ENCODE measurements around the gene CACNA1I. TPM values are rescaled to one million over a fixed set of nuclear protein-coding genes. Genes with fewer than 3 reads are reported as not detected.

The CACNA1I gene
- total and polyA plus RNA-seq, 7 experiments from 2014 or later, result 0.40 to 51.2 (median 22.0) TPM

- intact Hi-C loops (cut with micrococcal nuclease), result no loop called here
- no peaks in the 10 kb centered on the region for H3K9me3 ChIP-seq (ENCODE audit: control insufficient read depth in 2 of 3, low read length in 3 of 3)
- no peaks in the 10 kb centered on the region for H3K36me3 Mint-ChIP-seq
- DNase-seq (no peak), ATAC-seq (no peak)
- ChIA-PET CTCF (interaction anchor here (0.7 to 6.7 kb wide), 4 partner anchors 471 to 607 kb away, joined by 3 to 73 read pairs (median 4); no protein-coding TSS in a partner anchor), POLR2A (interaction anchor here (0.5 to 1.8 kb wide), 2 partner anchors 14 to 509 kb away, joined by 3 to 6 read pairs; no protein-coding TSS in a partner anchor)
- peaks cover 0 to 9% of the 10 kb centered on the region in 2 donors for H3K4me1 ChIP-seq (ENCODE audit: control insufficient read depth in 2 of 2, insufficient read depth in 2 of 2, low read length in 2 of 2)
- H3K27me3 ChIP-seq (ENCODE audit: control insufficient read depth in 2 of 2, insufficient read depth in 2 of 2, low read length in 2 of 2), result no peaks in the 10 kb centered on the region
- H3K36me3 ChIP-seq (ENCODE audit: control insufficient read depth in 2 of 3, insufficient read depth in 3 of 3, low read length in 3 of 3), result no peaks in the 10 kb centered on the region
- no peak overlapping the region for H3K27ac Mint-ChIP-seq
- H3K27ac ChIP-seq (ENCODE audit: low read depth, low read length), result no peak overlapping the region
- peaks cover 0 to 3% (median 0%) of the 10 kb centered on the region in 5 donors for H3K27me3 Mint-ChIP-seq
- H3K4me1 Mint-ChIP-seq, result peaks cover 0 to 10% (median under 1%) of the 10 kb centered on the region in 7 donors
- H3K9me3 Mint-ChIP-seq, result no peaks in the 10 kb centered on the region
- H3K4me3 ChIP-seq (ENCODE audit: low read length), result no peak overlapping the region
- H3K4me3 Mint-ChIP-seq, result no peak overlapping the region
Measured at GRCh38 chr22:39537975-39538374, 32.6 kb upstream of the CACNA1I start.

- CTCF ChIA-PET, result interaction anchor here (2.3 kb wide), 1 partner anchor 482 kb away, joined by 9 read pairs; no protein-coding TSS in a partner anchor
- H3K36me3 ChIP-seq (ENCODE audit: control insufficient read depth in 2 of 3, insufficient read depth in 3 of 3, low read length in 3 of 3), result no peaks in the 10 kb centered on the region
- no peak overlapping the region for H3K4me3 Mint-ChIP-seq
- no peaks in the 10 kb centered on the region for H3K9me3 ChIP-seq (ENCODE audit: control insufficient read depth in 2 of 3, low read length in 3 of 3)
- H3K4me3 ChIP-seq (ENCODE audit: low read length), result no peak overlapping the region
- DNase-seq, result peak in 1 of 9 donors; percentile 26
- no peak overlapping the region for H3K27ac ChIP-seq (ENCODE audit: low read depth, low read length)
- H3K27ac Mint-ChIP-seq, result no peak overlapping the region
- peaks cover 21 to 34% (median 23%) of the 10 kb centered on the region in 5 donors for H3K27me3 Mint-ChIP-seq
- intact Hi-C loops (cut with micrococcal nuclease), result no loop called here
- peaks cover 0 to 13% of the 10 kb centered on the region in 2 donors for H3K4me1 ChIP-seq (ENCODE audit: control insufficient read depth in 2 of 2, insufficient read depth in 2 of 2, low read length in 2 of 2)
- peaks cover 11 to 25% (median 15%) of the 10 kb centered on the region in 7 donors for H3K4me1 Mint-ChIP-seq
- H3K27me3 ChIP-seq (ENCODE audit: control insufficient read depth in 2 of 2, insufficient read depth in 2 of 2, low read length in 2 of 2), result no peaks in the 10 kb centered on the region
- H3K9me3 Mint-ChIP-seq, result peaks cover 0 to 5% (median 0%) of the 10 kb centered on the region in 11 donors
- ATAC-seq, result no peak
- peaks cover 0 to 5% (median 0%) of the 10 kb centered on the region in 5 donors for H3K36me3 Mint-ChIP-seq
- POLR2A ChIA-PET, result no interaction called here
Measured at GRCh38 chr22:39543095-39543494, 27.5 kb upstream of the CACNA1I start.

- Mint-ChIP-seq H3K27ac (peak overlapping the region in 4 of 9 donors; percentile 4 to 87 (median 70)), H3K4me3 (peak overlapping the region in 4 of 10 donors; percentile 27 to 51 (median 44)), H3K4me1 (peaks cover 11 to 25% (median 15%) of the 10 kb centered on the region in 7 donors), H3K9me3 (peaks cover 0 to 5% (median 0%) of the 10 kb centered on the region in 11 donors), H3K36me3 (peaks cover 0 to 5% (median 0%) of the 10 kb centered on the region in 5 donors), H3K27me3 (peaks cover 25 to 43% (median 31%) of the 10 kb centered on the region in 5 donors)
- Histone ChIP-seq H3K4me3 (ENCODE audit: low read length) (no peak overlapping the region), H3K36me3 (ENCODE audit: control insufficient read depth in 2 of 3, insufficient read depth in 3 of 3, low read length in 3 of 3) (no peaks in the 10 kb centered on the region), H3K27ac (ENCODE audit: low read depth, low read length) (no peak overlapping the region), H3K27me3 (ENCODE audit: control insufficient read depth in 2 of 2, insufficient read depth in 2 of 2, low read length in 2 of 2) (no peaks in the 10 kb centered on the region), H3K9me3 (ENCODE audit: control insufficient read depth in 2 of 3, low read length in 3 of 3) (no peaks in the 10 kb centered on the region), H3K4me1 (ENCODE audit: control insufficient read depth in 2 of 2, insufficient read depth in 2 of 2, low read length in 2 of 2) (peaks cover 0 to 13% of the 10 kb centered on the region in 2 donors)
- ATAC-seq (peak; percentile 66), DNase-seq (peak; percentile 38 to 77 (median 68))
- CTCF ChIA-PET, result interaction anchor here (0.6 to 1.8 kb wide), 4 partner anchors 10 to 494 kb away, joined by 3 to 5 read pairs (median 4); no protein-coding TSS in a partner anchor
- intact Hi-C loops (cut with micrococcal nuclease), result loop anchor here in 1 of 2 donors (5.0 kb wide), 1 partner anchor 397 kb away; no protein-coding TSS in a partner anchor
- POLR2A ChIA-PET, result interaction anchor here (1.2 to 1.6 kb wide), 2 partner anchors 12 to 499 kb away, joined by 3 to 4 read pairs; no protein-coding TSS in a partner anchor
Measured at GRCh38 chr22:39545386-39546365, 24.9 kb upstream of the CACNA1I start.

GRCh38 chr22:39546889-39547586 lies 23.5 kb upstream of the CACNA1I start:
- H3K9me3 Mint-ChIP-seq, result peaks cover 0 to 5% (median 0%) of the 10 kb centered on the region in 11 donors
- intact Hi-C loops (cut with micrococcal nuclease), result loop anchor here in 1 of 2 donors (5.0 kb wide), 1 partner anchor 395 kb away; no protein-coding TSS in a partner anchor
- peaks cover 27 to 50% (median 38%) of the 10 kb centered on the region in 5 donors for H3K27me3 Mint-ChIP-seq

GRCh38 chr22:39547587-39547947 lies 23.0 kb upstream of the CACNA1I start:
- peaks cover 0 to 5% (median 0%) of the 10 kb centered on the region in 5 donors for H3K36me3 Mint-ChIP-seq

More at GRCh38 chr22:39546889-39547586, 23.5 kb upstream of the CACNA1I start:
- no peaks in the 10 kb centered on the region for H3K27me3 ChIP-seq (ENCODE audit: control insufficient read depth in 2 of 2, insufficient read depth in 2 of 2, low read length in 2 of 2)
- ChIA-PET POLR2A (no interaction called here), CTCF (interaction anchor here (0.5 to 1.2 kb wide), 2 partner anchors 344 to 478 kb away, joined by 3 to 5 read pairs; no protein-coding TSS in a partner anchor)
- no peaks in the 10 kb centered on the region for H3K9me3 ChIP-seq (ENCODE audit: control insufficient read depth in 2 of 3, low read length in 3 of 3)
- Mint-ChIP-seq H3K4me3 (no peak overlapping the region), H3K4me1 (peaks cover 11 to 25% (median 15%) of the 10 kb centered on the region in 7 donors), H3K36me3 (peaks cover 0 to 5% (median 0%) of the 10 kb centered on the region in 5 donors), H3K27ac (peak overlapping the region in 1 of 9 donors; percentile 1)
- H3K4me3 ChIP-seq (ENCODE audit: low read length), result no peak overlapping the region
- H3K27ac ChIP-seq (ENCODE audit: low read depth, low read length), result no peak overlapping the region
- DNase-seq (no peak), ATAC-seq (no peak)
- H3K4me1 ChIP-seq (ENCODE audit: control insufficient read depth in 2 of 2, insufficient read depth in 2 of 2, low read length in 2 of 2), result peaks cover 0 to 13% of the 10 kb centered on the region in 2 donors
- no peaks in the 10 kb centered on the region for H3K36me3 ChIP-seq (ENCODE audit: control insufficient read depth in 2 of 3, insufficient read depth in 3 of 3, low read length in 3 of 3)

More at GRCh38 chr22:39547587-39547947, 23.0 kb upstream of the CACNA1I start:
- DNase-seq, result no peak
- CTCF ChIA-PET, result interaction anchor here (1.2 kb wide), 1 partner anchor 477 kb away, joined by 3 read pairs; no protein-coding TSS in a partner anchor
- Histone ChIP-seq H3K4me3 (ENCODE audit: low read length) (no peak overlapping the region), H3K27me3 (ENCODE audit: control insufficient read depth in 2 of 2, insufficient read depth in 2 of 2, low read length in 2 of 2) (no peaks in the 10 kb centered on the region), H3K27ac (ENCODE audit: low read depth, low read length) (no peak overlapping the region), H3K4me1 (ENCODE audit: control insufficient read depth in 2 of 2, insufficient read depth in 2 of 2, low read length in 2 of 2) (peaks cover 0 to 13% of the 10 kb centered on the region in 2 donors), H3K9me3 (ENCODE audit: control insufficient read depth in 2 of 3, low read length in 3 of 3) (no peaks in the 10 kb centered on the region), H3K36me3 (ENCODE audit: control insufficient read depth in 2 of 3, insufficient read depth in 3 of 3, low read length in 3 of 3) (no peaks in the 10 kb centered on the region)
- ATAC-seq, result no peak
- Mint-ChIP-seq H3K9me3 (peaks cover 0 to 5% (median 0%) of the 10 kb centered on the region in 11 donors), H3K27me3 (peaks cover 27 to 50% (median 38%) of the 10 kb centered on the region in 5 donors), H3K4me3 (no peak overlapping the region), H3K4me1 (peaks cover 11 to 25% (median 15%) of the 10 kb centered on the region in 7 donors), H3K27ac (peak overlapping the region in 1 of 9 donors; percentile 1)
- POLR2A ChIA-PET, result no interaction called here
- intact Hi-C loops (cut with micrococcal nuclease), result loop anchor here in 1 of 2 donors (5.0 kb wide), 1 partner anchor 395 kb away; no protein-coding TSS in a partner anchor

Data from naive thymus-derived CD4-positive, alpha-beta T cell (primary cell).